ENCODE results near the gene A1CF. TPM values are rescaled to one million over a fixed set of nuclear protein-coding genes. Genes with fewer than 3 reads are reported as not detected.
"Not testable (repeated sequence)": the region's sequence is repeated elsewhere in the genome, so short reads cannot be mapped to it uniquely, and the experiment has no call there.

Gene A1CF
- not detected in 2 replicates for total RNA-seq

- Mint-ChIP-seq H3K27me3 (ENCODE audit: low read depth) (peaks cover 1% of the 10 kb centered on the region), H3K4me3 (ENCODE audit: low read depth) (no peak within 1 kb of the TSS), H3K9me3 (no peaks in the 10 kb centered on the region), H3K27ac (no peak within 1 kb of the TSS), H3K36me3 (ENCODE audit: low read depth) (no peaks in the 10 kb centered on the region), H3K4me1 (ENCODE audit: low read depth) (no peaks in the 10 kb centered on the region)
- DNase-seq (ENCODE audit: low spot score): no peak
- intact Hi-C loops (cut with micrococcal nuclease): no loop called here
These were observed at the start of gene A1CF for GRCh38 chr10:50885097-50885859. Gene A1CF (minus strand): TSS chr10:50885627. CDS start chr10:50859940, 25,687 bp downstream.

GRCh38 chr10:50931948-50932431 lies 46.6 kb upstream of the A1CF start:
- H3K9me3 Mint-ChIP-seq: no peaks in the 10 kb centered on the region
- intact Hi-C loops (cut with micrococcal nuclease): no loop called here
- no peaks in the 10 kb centered on the region for H3K36me3 Mint-ChIP-seq (ENCODE audit: low read depth)

DNA sequence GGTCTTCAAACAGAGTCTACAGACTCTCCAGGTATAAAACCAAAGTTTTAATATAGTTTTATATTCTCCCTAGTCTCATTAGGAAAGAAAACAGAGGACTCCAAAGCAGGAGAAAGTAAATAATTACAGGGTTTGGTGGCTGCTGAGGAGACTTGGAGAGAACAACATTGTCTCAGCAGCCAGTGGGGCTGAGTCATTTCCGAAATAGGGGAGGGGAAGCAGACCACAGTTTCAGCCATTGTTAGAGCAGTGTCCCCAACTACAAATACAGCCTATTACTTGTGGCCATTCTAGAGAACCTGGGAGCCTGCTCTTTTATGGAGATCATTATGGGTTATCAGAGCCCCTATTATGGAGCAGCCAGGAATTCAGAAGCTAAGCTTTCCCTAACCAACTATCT lies 44.2 kb upstream of the A1CF start:
- no peaks in the 10 kb centered on the region for H3K4me1 Mint-ChIP-seq (ENCODE audit: low read depth)
- H3K4me3 Mint-ChIP-seq (ENCODE audit: low read depth): no peak overlapping the region
- no peak overlapping the region for H3K27ac Mint-ChIP-seq
- H3K36me3 Mint-ChIP-seq (ENCODE audit: low read depth): no peaks in the 10 kb centered on the region
- H3K27me3 Mint-ChIP-seq (ENCODE audit: low read depth): no peaks in the 10 kb centered on the region
- DNase-seq (ENCODE audit: low spot score): no peak
- H3K9me3 Mint-ChIP-seq: no peaks in the 10 kb centered on the region
- intact Hi-C loops (cut with micrococcal nuclease): no loop called here

More at GRCh38 chr10:50931948-50932431, 46.6 kb upstream of the A1CF start:
- Mint-ChIP-seq H3K27ac (no peak overlapping the region), H3K4me1 (ENCODE audit: low read depth) (no peaks in the 10 kb centered on the region), H3K27me3 (ENCODE audit: low read depth) (no peaks in the 10 kb centered on the region), H3K4me3 (ENCODE audit: low read depth) (no peak overlapping the region)
- DNase-seq (ENCODE audit: low spot score): no peak

DNA sequence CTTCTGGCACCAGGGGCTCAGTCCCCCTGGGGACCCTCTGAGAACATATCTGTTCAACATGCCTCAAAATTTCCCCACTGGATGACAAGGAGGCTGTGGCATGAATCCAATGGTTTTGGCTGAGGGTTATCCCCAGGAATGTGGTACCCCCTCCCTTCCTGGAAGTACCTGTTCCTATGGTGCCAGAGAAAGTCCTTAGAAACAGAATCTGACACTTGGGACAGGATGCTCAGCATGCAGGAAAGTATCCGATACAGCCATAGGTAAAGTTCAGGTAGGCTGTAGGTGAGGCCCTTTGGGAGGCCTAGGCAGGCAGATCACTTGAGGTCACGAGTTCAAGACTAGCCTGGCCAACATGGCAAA lies 42.7 kb upstream of the A1CF start:
- Mint-ChIP-seq H3K9me3 (peaks cover 7% of the 10 kb centered on the region), H3K4me3 (ENCODE audit: low read depth) (no peak overlapping the region), H3K27me3 (ENCODE audit: low read depth) (no peaks in the 10 kb centered on the region), H3K36me3 (ENCODE audit: low read depth) (no peaks in the 10 kb centered on the region), H3K4me1 (ENCODE audit: low read depth) (no peaks in the 10 kb centered on the region), H3K27ac (no peak overlapping the region)
- no peak for DNase-seq (ENCODE audit: low spot score)
- intact Hi-C loops (cut with micrococcal nuclease): no loop called here

GRCh38 chr10:50927522-50928189 lies 42.2 kb upstream of the A1CF start:
- no peak overlapping the region for H3K4me3 Mint-ChIP-seq (ENCODE audit: low read depth)
- DNase-seq (ENCODE audit: low spot score): no peak
- no peak overlapping the region for H3K27ac Mint-ChIP-seq
- no peaks in the 10 kb centered on the region for H3K27me3 Mint-ChIP-seq (ENCODE audit: low read depth)
- no peaks in the 10 kb centered on the region for H3K4me1 Mint-ChIP-seq (ENCODE audit: low read depth)
- intact Hi-C loops (cut with micrococcal nuclease): no loop called here
- H3K36me3 Mint-ChIP-seq (ENCODE audit: low read depth): no peaks in the 10 kb centered on the region
- H3K9me3 Mint-ChIP-seq: peaks cover 7% of the 10 kb centered on the region

GRCh38 chr10:50923471-50923870 lies 38.0 kb upstream of the A1CF start:
- H3K27ac Mint-ChIP-seq; intact Hi-C loops (cut with micrococcal nuclease); H3K36me3 Mint-ChIP-seq (ENCODE audit: low read depth); H3K27me3 Mint-ChIP-seq (ENCODE audit: low read depth); H3K4me1 Mint-ChIP-seq (ENCODE audit: low read depth); H3K4me3 Mint-ChIP-seq (ENCODE audit: low read depth); H3K9me3 Mint-ChIP-seq; DNase-seq (ENCODE audit: low spot score): not testable (repeated sequence)

GRCh38 chr10:50919010-50919409 lies 33.6 kb upstream of the A1CF start:
- Mint-ChIP-seq H3K36me3 (ENCODE audit: low read depth) (no peaks in the 10 kb centered on the region), H3K4me3 (ENCODE audit: low read depth) (no peak overlapping the region), H3K27me3 (ENCODE audit: low read depth) (no peaks in the 10 kb centered on the region), H3K27ac (no peak overlapping the region), H3K9me3 (peaks cover 4% of the 10 kb centered on the region), H3K4me1 (ENCODE audit: low read depth) (no peaks in the 10 kb centered on the region)
- intact Hi-C loops (cut with micrococcal nuclease): no loop called here
- no peak for DNase-seq (ENCODE audit: low spot score)

DNA sequence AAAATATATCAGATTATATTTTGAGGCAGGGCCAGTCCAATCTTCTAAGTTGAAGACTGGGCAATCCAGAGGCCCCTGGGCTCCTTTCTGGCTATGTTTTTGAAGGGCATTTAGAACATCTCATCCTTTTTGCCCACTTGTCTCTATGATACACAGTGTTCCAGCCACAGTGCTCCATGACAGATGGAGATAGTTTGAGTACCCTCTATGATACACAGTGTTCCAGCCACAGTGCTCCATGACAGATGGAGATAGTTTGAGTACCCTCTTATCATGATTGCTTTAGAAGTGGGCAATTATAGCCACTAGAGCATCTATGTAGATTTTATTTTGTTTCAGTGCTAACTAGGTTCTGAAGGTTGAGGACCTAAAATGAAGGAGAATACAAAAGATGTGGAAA lies 33.1 kb upstream of the A1CF start:
- DNase-seq (ENCODE audit: low spot score): no peak
- Mint-ChIP-seq H3K27ac (no peak overlapping the region), H3K36me3 (ENCODE audit: low read depth) (no peaks in the 10 kb centered on the region), H3K9me3 (no peaks in the 10 kb centered on the region), H3K4me3 (ENCODE audit: low read depth) (no peak overlapping the region), H3K27me3 (ENCODE audit: low read depth) (no peaks in the 10 kb centered on the region), H3K4me1 (ENCODE audit: low read depth) (no peaks in the 10 kb centered on the region)
- intact Hi-C loops (cut with micrococcal nuclease): no loop called here

DNA sequence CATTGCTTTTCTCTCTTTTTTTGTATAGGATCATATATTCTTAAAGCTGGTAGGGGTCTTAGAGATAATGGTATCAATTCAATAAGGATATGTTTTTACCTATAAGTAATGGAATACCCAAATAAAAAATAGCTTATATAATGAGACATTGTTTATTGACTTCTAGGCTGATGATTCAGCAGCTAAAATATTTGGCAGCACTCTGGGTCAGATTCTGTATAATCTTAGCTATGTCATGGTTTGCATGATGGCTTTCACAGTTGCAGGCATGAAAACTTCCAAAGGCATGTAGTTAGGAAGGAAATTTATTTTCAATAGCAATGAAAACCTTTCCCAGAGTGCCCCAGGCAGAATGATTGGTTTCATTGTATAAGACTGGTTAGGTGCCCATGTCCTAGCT lies 32.1 kb upstream of the A1CF start:
- H3K36me3 Mint-ChIP-seq (ENCODE audit: low read depth): no peaks in the 10 kb centered on the region
- intact Hi-C loops (cut with micrococcal nuclease): no loop called here
- H3K4me1 Mint-ChIP-seq (ENCODE audit: low read depth): no peaks in the 10 kb centered on the region
- H3K9me3 Mint-ChIP-seq: no peaks in the 10 kb centered on the region
- no peak overlapping the region for H3K4me3 Mint-ChIP-seq (ENCODE audit: low read depth)
- no peak overlapping the region for H3K27ac Mint-ChIP-seq
- no peak for DNase-seq (ENCODE audit: low spot score)
- no peaks in the 10 kb centered on the region for H3K27me3 Mint-ChIP-seq (ENCODE audit: low read depth)

DNA sequence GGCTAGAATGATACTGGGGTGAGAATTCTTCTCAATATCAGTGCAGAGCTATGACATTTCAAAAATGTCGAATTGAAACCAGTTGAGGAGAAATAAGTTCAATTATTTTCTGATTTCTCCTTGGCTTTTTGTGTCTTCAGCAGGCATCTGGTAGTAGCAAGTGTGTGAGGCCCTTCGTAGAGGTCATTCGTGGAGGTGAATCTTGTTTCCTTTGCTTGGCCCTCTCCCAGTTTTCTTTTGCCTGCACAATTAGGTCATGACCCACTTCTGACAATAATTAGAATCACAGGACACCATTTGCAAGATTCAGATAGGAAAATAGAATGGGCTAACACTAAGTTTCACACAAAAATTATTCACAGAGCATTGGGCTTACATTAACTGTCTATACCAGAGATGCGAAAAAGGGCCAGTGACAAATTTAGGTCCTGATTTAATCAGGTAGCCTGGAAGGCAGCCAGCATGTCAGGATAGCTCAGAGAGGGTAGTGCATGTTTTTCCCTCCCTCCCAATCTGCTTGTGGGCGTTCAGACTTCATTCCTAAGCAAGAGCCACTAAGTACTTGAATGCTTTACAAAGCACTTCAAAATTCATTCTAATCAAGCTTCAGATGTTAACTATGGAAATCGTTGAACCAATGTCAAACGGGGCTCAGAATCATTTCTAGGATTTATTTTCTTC lies 24.0 kb upstream of the A1CF start:
- Mint-ChIP-seq H3K4me1 (ENCODE audit: low read depth) (no peaks in the 10 kb centered on the region), H3K9me3 (no peaks in the 10 kb centered on the region), H3K36me3 (ENCODE audit: low read depth) (no peaks in the 10 kb centered on the region), H3K27me3 (ENCODE audit: low read depth) (no peaks in the 10 kb centered on the region), H3K27ac (no peak overlapping the region), H3K4me3 (ENCODE audit: low read depth) (no peak overlapping the region)
- intact Hi-C loops (cut with micrococcal nuclease): no loop called here
- DNase-seq (ENCODE audit: low spot score): no peak

GRCh38 chr10:50908366-50908765 lies 22.9 kb upstream of the A1CF start:
- intact Hi-C loops (cut with micrococcal nuclease): no loop called here
- Mint-ChIP-seq H3K27ac (no peak overlapping the region), H3K4me1 (ENCODE audit: low read depth) (no peaks in the 10 kb centered on the region), H3K36me3 (ENCODE audit: low read depth) (no peaks in the 10 kb centered on the region), H3K9me3 (no peaks in the 10 kb centered on the region), H3K27me3 (ENCODE audit: low read depth) (no peaks in the 10 kb centered on the region), H3K4me3 (ENCODE audit: low read depth) (no peak overlapping the region)
- DNase-seq (ENCODE audit: low spot score): no peak

- H3K4me1 Mint-ChIP-seq (ENCODE audit: low read depth); intact Hi-C loops (cut with micrococcal nuclease): not testable (repeated sequence)
These were observed 20.4 kb upstream of the A1CF start for GRCh38 chr10:50905797-50906196.

GRCh38 chr10:50896721-50897120 lies 11.3 kb upstream of the A1CF start:
- Mint-ChIP-seq H3K4me3 (ENCODE audit: low read depth) (no peak overlapping the region), H3K4me1 (ENCODE audit: low read depth) (no peaks in the 10 kb centered on the region), H3K27me3 (ENCODE audit: low read depth) (peaks cover 2% of the 10 kb centered on the region), H3K9me3 (no peaks in the 10 kb centered on the region), H3K27ac (no peak overlapping the region), H3K36me3 (ENCODE audit: low read depth) (no peaks in the 10 kb centered on the region)
- intact Hi-C loops (cut with micrococcal nuclease): no loop called here
- DNase-seq (ENCODE audit: low spot score): no peak

More at GRCh38 chr10:50905797-50906196, 20.4 kb upstream of the A1CF start:
- not testable (repeated sequence) for H3K36me3 Mint-ChIP-seq (ENCODE audit: low read depth); DNase-seq (ENCODE audit: low spot score); H3K9me3 Mint-ChIP-seq; H3K4me3 Mint-ChIP-seq (ENCODE audit: low read depth); H3K27ac Mint-ChIP-seq; H3K27me3 Mint-ChIP-seq (ENCODE audit: low read depth)

Data from activated T-helper 2 cell treated with anti-CD3 and anti-CD28 coated beads, Interferon-gamma antibody, Interleukin-2, Interleukin-4, amounts not matched to agents 10 μg/mL and 5 μg/mL and 100 μg/mL, durations not matched to agents 14 hours and 24 hours and 36 hours (primary cell).